VCaP (cell line): ENCODE results near the gene GCC1.

Experiments used
- H3K27ac ChIP-seq: fragments of 450-650 bp; 2 replicates; pipeline ENCODE4 v1.5.1; 2017
- TF ChIP-seq, protein P1 (sequence below): fragments of 450-650 bp; conservative IDR thresholded peaks from 2 replicates; pipeline ENCODE4 v1.5.1; 2017; ENCODE audit warnings: mild to moderate bottlenecking, moderate library complexity

GCC1 gene

DNA sequence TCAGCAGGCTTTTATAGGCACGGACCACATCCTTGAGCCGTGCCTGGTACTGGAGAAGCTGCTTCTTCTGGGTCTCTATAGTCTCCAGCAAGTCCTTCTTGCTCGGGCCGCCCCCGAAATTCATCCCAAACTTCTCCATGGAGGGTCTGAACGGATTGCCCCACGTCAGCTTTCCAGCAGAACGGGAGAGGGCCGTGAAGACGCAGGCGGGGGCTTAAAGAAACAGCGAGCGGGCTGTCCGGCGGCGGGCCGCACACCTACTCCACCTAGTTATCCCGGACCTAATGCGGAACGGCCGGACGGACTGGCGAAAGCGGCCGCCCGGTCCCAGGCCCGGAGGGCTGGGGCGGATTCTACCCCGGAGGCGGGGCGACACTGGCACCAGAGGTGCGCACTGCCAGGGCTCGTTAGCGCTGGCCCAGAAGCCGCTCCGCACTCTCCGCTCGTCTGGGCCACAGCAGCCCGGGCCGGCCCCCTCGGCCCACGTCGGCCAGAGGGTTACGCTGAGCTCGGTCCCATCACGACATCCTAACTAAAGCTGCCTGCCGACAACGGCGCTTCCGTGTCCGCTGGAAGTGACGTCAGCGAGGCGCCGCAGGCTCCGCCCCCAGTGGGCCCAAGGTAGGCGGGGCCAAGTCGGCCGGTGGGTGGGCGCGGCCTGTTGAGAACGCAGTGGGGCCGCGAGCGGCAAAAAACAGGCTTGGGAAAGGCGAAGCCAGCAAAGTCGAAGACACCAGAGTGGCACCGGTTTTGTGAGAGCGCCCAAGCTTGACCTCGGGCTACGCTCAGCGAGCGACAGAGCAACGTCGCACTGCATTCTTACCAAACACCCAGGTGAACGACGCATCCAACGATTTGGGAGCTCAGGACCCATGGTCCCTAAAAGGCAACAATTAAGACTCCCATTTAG, at the start of gene GCC1:
GCC1 (minus strand) TSS at position 553 of the 910 bp plus-strand sequence; CDS start at position 139, 414 bp downstream.
- peak within 1 kb of the TSS; percentile 85 for H3K27ac ChIP-seq
- TF ChIP-seq, protein P1, sequence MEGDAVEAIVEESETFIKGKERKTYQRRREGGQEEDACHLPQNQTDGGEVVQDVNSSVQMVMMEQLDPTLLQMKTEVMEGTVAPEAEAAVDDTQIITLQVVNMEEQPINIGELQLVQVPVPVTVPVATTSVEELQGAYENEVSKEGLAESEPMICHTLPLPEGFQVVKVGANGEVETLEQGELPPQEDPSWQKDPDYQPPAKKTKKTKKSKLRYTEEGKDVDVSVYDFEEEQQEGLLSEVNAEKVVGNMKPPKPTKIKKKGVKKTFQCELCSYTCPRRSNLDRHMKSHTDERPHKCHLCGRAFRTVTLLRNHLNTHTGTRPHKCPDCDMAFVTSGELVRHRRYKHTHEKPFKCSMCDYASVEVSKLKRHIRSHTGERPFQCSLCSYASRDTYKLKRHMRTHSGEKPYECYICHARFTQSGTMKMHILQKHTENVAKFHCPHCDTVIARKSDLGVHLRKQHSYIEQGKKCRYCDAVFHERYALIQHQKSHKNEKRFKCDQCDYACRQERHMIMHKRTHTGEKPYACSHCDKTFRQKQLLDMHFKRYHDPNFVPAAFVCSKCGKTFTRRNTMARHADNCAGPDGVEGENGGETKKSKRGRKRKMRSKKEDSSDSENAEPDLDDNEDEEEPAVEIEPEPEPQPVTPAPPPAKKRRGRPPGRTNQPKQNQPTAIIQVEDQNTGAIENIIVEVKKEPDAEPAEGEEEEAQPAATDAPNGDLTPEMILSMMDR: no peak

- TF ChIP-seq, protein P1: no peak
- H3K27ac ChIP-seq: no peak overlapping the region
These were observed 47.0 kb upstream of the GCC1 start for GRCh38 chr7:127632276-127632910.

DNA sequence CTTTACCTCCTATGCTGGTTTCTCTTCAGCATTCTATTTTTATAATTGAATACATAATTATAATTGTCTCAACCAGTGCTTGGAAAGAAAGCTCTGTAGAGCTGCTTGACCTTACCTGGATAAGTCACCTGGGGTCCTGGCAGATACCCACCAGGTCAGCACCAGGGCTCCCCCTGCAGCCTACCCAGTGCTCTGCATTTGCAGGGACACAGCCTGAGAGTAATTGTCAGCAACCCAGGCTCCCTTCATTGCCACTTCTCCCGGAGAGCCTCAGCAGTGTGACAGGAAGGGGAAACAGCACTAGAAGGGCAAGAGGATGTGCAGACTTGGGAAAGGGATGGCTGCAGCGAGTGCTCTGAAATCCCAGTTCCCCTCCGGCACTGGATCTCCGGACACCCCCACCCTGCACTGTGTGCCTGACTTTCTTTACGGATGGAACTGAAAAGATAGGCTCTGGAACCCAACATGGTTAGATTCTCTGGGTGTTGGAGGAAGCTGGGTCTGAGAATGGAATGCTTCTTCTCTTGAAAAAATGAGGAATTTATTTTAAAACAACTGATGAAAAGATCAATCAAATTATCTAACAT, 44.0 kb upstream of the GCC1 start:
- no peak overlapping the region for H3K27ac ChIP-seq
- TF ChIP-seq, protein P1: peak; percentile 74

DNA sequence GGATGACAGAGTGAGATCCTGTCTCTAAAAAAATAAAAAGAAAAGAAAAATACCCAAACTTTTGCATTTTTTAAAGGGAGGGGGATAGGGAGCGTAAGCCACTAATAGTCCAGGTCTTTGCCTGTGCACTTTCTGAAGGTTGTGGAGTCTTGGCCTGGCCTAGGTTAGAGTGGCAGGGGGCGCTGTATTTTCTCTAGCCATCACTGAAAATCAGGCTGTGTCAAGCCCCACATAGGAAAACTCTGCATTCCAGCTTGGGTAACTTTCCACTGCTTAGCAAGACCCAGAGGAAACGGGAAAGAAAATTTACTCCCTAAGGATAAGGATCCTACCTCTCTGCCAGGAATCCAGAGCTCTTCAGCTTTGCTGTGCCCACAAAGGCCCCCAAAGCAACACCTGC, 43.0 kb upstream of the GCC1 start:
- TF ChIP-seq, protein P1: no peak
- no peak overlapping the region for H3K27ac ChIP-seq

GRCh38 chr7:127625331-127625730, 39.9 kb upstream of the GCC1 start:
- H3K27ac ChIP-seq: no peak overlapping the region
- TF ChIP-seq, protein P1: no peak

DNA sequence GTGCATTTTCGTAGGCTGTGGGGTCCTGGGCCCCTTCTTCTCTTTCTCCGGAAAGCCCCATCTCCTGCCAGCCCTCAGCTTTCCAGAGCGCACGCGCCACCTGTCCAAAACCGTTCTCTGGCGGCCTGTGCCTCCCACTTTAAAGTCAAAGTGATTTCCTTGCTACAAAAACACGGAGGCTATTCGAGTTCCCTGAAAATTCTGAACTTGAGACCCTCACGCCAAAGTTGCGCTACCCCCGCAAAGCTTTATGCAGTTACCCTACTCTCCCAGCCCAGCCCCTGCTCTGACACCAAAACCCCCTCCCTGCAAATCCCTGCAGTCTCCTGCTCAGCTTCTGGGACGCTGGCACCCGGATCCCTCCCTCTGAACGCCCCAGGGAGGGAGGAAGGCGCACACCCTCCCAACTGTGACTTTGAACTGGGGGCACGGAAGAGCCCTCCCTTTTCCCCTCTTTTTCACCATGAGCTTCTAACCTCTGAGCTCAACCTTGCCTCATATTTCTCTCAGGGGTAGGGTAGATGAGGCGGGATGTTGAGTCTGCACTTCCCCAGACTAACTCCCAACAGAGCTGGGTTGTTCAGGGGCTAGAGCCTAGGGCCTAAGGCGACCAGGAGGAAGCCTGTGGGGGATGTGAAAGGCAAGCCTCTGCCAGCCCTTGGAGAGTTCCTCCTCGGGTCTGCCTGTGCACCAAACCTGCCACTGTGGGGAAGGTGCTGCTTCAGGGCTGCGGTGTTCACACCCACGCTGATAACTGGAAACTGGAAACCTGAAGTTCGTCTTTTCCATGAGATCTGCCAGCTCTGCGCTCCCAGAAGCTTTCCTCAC, 35.2 kb upstream of the GCC1 start:
- no peak overlapping the region for H3K27ac ChIP-seq
- TF ChIP-seq, protein P1: no peak
